GM19463 (cell line): ENCODE results near the gene SLC6A1.
A peak's percentile ranks its signal among the peaks of the same experiment; 100 is the strongest.

Experiments used
- ATAC-seq: cut with Tn5 transposase; IDR thresholded peaks from one replicate; pipeline ENCODE4 v1.9.1; 2021; ENCODE audit warnings: mild to moderate bottlenecking, moderate library complexity; ENCODE audit not compliant: unreplicated experiment

The SLC6A1 gene

GRCh38 chr3:10992017-10992942 is at the start of gene SLC6A1:
Gene SLC6A1 (plus strand): TSS chr3:10992748. CDS start chr3:11017212, 24,464 bp downstream.
- ATAC-seq = no peak

- no peak for ATAC-seq
Measured at GRCh38 chr3:10944866-10945265, 47.7 kb upstream of the SLC6A1 start.

DNA sequence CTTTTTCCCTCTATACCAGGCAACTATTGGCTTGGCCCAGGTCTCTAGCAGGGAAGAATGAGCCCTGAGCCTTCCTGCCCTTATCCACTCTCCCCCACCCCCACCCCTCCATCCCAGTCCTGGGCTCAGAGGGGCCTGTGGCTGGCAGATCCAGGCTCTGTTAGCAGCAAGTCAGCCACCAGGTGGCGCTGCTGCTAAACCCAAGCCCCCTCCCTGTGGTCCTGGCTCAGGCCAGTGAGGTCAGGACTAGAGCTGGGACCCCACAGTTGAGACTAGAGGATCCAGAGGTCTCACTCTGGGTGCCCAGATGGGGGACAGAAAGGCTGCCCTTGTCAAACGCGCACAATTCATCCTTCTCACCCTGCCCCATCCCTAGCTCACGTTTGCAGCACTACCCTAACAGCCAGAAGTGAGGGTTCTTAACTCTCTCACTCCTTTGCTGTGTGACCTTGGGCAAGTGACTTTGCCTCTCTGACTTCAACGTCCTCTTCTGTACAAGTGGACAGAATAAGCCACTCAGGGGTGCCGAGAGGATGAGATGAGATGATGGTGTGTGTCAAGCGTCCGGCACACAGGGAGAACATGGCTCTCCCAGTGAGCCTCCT is 46.8 kb upstream of the SLC6A1 start:
- peak; percentile 53 for ATAC-seq

GRCh38 chr3:10946526-10946925 is 46.0 kb upstream of the SLC6A1 start:
- ATAC-seq = no peak

GRCh38 chr3:10948326-10948725 is 44.2 kb upstream of the SLC6A1 start:
- no peak for ATAC-seq

DNA sequence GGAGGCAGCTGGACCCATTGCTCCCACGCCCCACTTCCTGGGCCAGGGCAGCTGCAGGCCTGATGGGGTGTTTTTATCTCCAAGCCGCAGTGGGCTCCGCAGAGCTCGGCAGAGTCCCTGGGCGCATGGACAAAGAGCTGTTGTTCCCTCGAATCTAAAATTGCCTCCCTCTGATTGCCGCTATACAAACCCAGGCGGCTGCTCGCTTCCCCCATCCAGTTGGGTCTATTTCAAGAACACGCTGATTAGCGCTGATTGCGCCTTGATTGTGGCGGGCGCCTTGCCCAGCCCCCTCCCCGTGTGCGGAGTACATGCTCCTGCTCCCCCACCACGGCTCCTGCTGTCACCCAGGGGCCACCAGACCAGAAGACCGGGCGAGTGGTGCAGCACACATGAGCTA is 43.4 kb upstream of the SLC6A1 start:
- ATAC-seq = no peak

- no peak for ATAC-seq
Measured at GRCh38 chr3:10950476-10951294, 41.9 kb upstream of the SLC6A1 start.

GRCh38 chr3:10951295-10951926 is 41.1 kb upstream of the SLC6A1 start:
- no peak for ATAC-seq

GRCh38 chr3:10952525-10952924 is 40.0 kb upstream of the SLC6A1 start:
- no peak for ATAC-seq

DNA sequence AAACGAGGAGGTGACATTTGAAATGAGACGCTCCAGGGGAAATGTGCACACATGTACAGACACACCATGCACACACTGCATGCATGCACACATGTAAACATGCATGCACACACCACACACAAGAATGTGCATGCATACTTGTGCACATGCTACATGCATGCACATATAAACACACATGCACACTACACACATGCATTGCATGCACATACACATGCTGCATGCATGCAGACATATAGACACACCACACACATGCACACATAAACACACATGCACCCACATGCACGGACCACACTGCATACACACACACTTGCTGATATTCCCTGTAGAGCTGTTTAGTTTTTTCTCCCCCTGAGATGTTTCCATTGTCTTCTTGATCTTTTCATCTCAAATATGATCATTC is 37.8 kb upstream of the SLC6A1 start:
- no peak for ATAC-seq

DNA sequence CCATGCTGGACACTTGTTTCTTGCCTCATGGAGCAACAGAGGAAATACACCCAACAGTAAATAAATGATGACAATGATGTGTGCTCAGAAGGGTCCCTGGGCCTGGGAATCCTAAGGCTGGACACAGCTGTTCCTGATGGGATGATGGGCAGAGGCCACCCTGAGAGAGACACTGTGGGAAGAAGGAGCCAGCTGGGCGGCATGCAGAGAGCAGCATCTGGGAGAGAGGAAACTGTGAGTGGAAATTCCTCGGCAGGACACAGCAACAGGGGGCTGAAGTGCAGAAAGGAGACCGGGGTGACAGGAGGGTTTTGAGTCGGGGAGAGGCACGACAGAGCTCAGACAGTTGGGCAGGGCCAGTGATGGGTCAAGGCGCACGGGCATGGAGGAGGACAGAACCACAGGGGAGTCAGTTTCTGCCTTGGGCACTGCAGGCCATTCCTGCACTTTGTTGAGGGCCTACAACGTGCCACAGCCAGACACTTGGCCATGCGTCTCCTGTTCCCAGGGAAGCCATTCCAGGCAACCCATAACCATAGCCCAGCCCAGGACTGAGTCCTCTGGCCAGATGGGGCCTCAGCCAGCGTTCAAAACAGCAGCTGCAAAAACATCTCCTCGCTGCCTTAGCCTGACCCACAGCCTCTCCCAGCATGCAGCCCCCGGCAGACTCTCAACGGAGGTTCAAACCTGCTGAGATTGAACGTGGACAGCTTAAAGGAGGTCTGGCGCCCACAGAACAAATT is 36.7 kb upstream of the SLC6A1 start:
- ATAC-seq = no peak

DNA sequence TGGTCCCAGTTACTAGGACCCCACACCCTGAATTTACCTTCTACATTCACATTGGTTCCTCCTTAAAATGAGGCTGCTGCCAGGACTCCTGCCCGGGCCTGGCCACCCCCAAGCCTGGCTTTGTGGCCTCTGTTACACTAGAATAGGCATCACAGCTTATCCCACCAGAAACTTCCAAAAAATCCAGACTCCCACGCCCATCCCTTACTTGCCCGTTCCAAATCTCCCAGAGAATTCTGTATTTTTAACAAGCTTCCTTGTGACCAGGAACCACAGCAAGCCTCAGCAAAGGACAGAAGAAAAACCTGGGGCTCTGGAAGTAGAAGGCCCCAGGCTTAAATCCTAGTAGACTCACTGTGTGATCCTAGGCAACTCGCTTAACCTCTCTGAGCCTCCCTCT is 36.0 kb upstream of the SLC6A1 start:
- no peak for ATAC-seq

GRCh38 chr3:10956986-10957385 is 35.6 kb upstream of the SLC6A1 start:
- no peak for ATAC-seq

DNA sequence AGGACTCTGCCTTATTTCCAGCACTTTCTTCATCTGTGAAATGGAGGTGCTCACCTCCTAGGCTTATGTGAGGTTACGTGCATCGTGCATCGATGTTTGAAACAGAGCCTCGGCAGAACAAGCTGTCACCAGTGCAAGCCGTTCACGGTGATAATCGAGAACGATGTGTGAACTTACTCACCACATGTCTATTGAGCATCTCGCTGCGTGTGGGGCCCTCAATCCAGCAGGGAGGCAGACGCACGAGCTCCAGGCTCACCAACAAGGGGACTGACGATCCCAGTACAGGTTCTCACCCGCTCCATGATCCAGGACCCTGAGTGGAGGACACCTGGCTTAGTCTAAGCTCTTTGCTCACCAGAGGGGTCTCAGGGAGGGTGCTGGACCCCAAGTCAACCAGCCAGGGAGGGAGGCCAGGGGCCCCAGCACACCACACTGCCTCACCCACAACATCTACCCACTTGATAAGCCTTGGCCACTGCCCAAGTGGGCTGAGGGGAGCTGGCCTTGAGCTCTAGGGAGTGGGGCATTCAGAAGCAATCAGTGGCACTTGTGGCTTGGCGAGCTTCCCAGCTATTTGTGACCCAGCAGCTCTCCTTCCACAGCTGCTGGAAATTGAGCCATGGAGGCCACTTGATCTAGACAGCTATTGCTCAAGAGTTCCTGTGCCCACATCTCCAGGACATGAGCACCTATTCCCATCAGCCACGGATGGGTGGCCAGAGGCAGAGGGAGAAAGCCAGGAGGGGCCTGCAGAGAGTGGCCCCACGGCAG is 34.4 kb upstream of the SLC6A1 start:
- ATAC-seq = no peak

GRCh38 chr3:10960255-10960654 is 32.3 kb upstream of the SLC6A1 start:
- no peak for ATAC-seq

GRCh38 chr3:10961921-10962320 is 30.6 kb upstream of the SLC6A1 start:
- ATAC-seq = no peak

DNA sequence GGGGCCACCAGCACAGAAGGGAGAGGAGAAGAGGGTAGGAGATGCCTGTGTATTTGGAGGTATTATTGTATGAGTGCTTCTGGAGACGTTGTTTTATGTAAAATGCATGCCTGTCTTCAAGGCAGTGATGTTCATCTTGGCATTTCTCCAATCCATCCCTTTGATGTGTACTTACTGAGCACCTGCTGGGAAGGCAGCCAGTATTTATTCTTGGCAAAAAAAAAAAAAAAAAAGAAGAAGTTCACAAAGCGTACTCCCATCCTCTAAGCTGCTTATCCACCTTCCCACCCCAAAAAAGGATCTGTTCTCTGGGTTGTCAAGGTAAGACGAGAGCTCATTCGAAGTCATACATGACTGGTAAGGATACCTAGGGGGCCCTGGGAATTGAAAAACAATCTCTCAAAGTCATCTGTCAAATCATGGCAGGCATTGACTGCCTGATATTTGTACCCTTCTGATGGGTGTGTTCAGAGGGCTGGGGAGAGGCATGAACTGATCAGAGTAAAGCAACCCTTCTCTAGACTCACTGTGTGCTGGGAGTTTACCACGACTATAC is 30.0 kb upstream of the SLC6A1 start:
- ATAC-seq = no peak

DNA sequence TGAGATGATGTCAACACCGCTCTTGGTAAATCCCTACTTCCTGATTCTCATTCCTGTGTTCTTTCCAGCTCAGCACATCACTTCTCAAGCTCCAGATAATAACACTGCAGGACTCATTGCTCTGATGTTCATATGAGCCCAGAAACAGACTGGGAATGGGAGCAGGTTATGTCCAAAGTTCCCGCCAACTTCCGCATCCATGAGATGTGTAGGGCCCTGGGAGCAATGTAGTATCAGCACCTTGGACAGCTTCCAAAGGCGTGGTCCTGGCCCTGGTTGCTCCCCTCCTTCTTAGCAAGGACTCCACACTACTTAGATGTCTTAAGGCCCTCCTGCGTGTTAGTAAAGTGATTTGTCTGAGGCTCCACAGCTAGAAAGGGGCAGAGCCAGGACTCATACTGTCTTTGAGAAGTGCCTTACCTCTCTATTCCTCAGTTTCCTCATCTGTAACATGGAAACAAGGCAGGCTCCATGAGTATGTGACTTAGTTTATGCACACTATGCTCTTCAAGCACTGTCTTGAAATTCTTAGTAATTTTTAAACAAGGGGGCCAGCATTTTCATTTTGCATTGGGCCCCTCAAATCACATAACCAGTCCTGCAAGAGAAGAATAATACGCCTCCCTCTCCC is 27.9 kb upstream of the SLC6A1 start:
- ATAC-seq = no peak

GRCh38 chr3:10968401-10968800 is 24.1 kb upstream of the SLC6A1 start:
- ATAC-seq = no peak
